Upper lobe of left lung (tissue), 4 donors: ENCODE measurements around the gene APLF.
A peak's percentile ranks its signal among the peaks of the same experiment; 100 is the strongest.

ENCODE experiments used
- POLR2A ChIP-seq, 4 donors: fragments of 450-650 bp; IDR thresholded peaks; one replicate each; pipeline ENCODE4 v1.5.1; 2016 to 2017; ENCODE audit warnings: antibody characterized with exemption in 4 of 4, mild to moderate bottlenecking in 2 of 4
- TF ChIP-seq, protein P1 (sequence below), 6 experiments: fragments of 450-650 bp in 4 of 6; fragments of 200-600 bp in 2 of 6; sonication (generic) in 2 of 6; IDR thresholded peaks; one replicate each; pipeline ENCODE4 v1.5.1; 2016 to 2019; ENCODE audit warnings: antibody characterized with exemption in 6 of 6

- TF ChIP-seq, protein P1, sequence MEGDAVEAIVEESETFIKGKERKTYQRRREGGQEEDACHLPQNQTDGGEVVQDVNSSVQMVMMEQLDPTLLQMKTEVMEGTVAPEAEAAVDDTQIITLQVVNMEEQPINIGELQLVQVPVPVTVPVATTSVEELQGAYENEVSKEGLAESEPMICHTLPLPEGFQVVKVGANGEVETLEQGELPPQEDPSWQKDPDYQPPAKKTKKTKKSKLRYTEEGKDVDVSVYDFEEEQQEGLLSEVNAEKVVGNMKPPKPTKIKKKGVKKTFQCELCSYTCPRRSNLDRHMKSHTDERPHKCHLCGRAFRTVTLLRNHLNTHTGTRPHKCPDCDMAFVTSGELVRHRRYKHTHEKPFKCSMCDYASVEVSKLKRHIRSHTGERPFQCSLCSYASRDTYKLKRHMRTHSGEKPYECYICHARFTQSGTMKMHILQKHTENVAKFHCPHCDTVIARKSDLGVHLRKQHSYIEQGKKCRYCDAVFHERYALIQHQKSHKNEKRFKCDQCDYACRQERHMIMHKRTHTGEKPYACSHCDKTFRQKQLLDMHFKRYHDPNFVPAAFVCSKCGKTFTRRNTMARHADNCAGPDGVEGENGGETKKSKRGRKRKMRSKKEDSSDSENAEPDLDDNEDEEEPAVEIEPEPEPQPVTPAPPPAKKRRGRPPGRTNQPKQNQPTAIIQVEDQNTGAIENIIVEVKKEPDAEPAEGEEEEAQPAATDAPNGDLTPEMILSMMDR (IDR thresholded peaks at IDR 0.05): peak; percentile 81 to 93 (median 91)
- no peak for TF ChIP-seq POLR2A (IDR thresholded peaks at IDR 0.05)
Measured at GRCh38 chr2:68441179-68441993, 26.0 kb upstream of the APLF start.
